Panc1 (cell line): ENCODE measurements around the gene NCS1.

Source experiments
- POLR2AphosphoS5 ChIP-seq: IDR thresholded peaks from 2 replicates; pipeline ENCODE4 v1.6.1; 2012; ENCODE audit warnings: mild to moderate bottlenecking, low read depth, low read length, moderate library complexity
- TF ChIP-seq, protein P1 (sequence below): fragments of 450-650 bp; IDR thresholded peaks from 2 replicates; pipeline ENCODE4 v1.5.1; 2017; ENCODE audit warnings: mild to moderate bottlenecking
- TF ChIP-seq, protein P2 (sequence below), 2 experiments: IDR thresholded peaks; 2 replicates each; pipeline ENCODE4 v1.6.1; 2011 to 2012; ENCODE audit warnings: low read depth in 2 of 2, control low read depth in 1 of 2, low read length in 1 of 2, mild to moderate bottlenecking in 1 of 2, moderate library complexity in 1 of 2; ENCODE audit not compliant: insufficient read depth in 1 of 2

DNA sequence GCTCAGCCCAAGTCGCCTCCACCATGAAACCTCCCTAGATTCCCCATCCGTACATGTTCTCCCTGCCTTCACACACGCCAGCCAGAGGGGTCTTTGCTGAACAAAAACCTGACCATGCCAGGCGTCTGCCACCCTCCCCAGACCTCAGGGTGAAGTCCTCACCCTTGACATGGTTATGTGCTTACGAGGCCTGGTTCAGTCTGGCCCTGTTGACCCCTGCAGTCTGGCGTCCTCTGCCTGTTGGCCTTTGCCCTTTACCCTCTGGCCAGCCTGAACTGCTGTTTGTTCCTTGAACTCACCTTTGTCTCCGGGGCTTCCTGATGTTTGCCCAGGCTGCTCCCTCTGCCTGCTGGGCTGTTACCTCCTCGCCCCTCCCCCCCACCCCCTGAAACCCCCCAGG lies 29.8 kb downstream of the NCS1 start:
- TF ChIP-seq, protein P1, sequence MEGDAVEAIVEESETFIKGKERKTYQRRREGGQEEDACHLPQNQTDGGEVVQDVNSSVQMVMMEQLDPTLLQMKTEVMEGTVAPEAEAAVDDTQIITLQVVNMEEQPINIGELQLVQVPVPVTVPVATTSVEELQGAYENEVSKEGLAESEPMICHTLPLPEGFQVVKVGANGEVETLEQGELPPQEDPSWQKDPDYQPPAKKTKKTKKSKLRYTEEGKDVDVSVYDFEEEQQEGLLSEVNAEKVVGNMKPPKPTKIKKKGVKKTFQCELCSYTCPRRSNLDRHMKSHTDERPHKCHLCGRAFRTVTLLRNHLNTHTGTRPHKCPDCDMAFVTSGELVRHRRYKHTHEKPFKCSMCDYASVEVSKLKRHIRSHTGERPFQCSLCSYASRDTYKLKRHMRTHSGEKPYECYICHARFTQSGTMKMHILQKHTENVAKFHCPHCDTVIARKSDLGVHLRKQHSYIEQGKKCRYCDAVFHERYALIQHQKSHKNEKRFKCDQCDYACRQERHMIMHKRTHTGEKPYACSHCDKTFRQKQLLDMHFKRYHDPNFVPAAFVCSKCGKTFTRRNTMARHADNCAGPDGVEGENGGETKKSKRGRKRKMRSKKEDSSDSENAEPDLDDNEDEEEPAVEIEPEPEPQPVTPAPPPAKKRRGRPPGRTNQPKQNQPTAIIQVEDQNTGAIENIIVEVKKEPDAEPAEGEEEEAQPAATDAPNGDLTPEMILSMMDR = no peak
- TF ChIP-seq, protein P2, sequence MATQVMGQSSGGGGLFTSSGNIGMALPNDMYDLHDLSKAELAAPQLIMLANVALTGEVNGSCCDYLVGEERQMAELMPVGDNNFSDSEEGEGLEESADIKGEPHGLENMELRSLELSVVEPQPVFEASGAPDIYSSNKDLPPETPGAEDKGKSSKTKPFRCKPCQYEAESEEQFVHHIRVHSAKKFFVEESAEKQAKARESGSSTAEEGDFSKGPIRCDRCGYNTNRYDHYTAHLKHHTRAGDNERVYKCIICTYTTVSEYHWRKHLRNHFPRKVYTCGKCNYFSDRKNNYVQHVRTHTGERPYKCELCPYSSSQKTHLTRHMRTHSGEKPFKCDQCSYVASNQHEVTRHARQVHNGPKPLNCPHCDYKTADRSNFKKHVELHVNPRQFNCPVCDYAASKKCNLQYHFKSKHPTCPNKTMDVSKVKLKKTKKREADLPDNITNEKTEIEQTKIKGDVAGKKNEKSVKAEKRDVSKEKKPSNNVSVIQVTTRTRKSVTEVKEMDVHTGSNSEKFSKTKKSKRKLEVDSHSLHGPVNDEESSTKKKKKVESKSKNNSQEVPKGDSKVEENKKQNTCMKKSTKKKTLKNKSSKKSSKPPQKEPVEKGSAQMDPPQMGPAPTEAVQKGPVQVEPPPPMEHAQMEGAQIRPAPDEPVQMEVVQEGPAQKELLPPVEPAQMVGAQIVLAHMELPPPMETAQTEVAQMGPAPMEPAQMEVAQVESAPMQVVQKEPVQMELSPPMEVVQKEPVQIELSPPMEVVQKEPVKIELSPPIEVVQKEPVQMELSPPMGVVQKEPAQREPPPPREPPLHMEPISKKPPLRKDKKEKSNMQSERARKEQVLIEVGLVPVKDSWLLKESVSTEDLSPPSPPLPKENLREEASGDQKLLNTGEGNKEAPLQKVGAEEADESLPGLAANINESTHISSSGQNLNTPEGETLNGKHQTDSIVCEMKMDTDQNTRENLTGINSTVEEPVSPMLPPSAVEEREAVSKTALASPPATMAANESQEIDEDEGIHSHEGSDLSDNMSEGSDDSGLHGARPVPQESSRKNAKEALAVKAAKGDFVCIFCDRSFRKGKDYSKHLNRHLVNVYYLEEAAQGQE (IDR thresholded peaks at IDR 0.05; ENCODE audit: insufficient read depth in 1 of 2, low read depth in 2 of 2, low read length in 1 of 2) = no peak
- TF ChIP-seq POLR2AphosphoS5 = no peak
